HG02884 (cell line): ENCODE results near the gene UPF3A.
"Not testable (repeated sequence)": the region's sequence is repeated elsewhere in the genome, so short reads cannot be mapped to it uniquely, and the experiment has no call there.

ENCODE experiments used
- ATAC-seq: cut with Tn5 transposase; IDR thresholded peaks from one replicate; pipeline ENCODE4 v1.9.1; 2021; ENCODE audit warnings: mild to moderate bottlenecking, moderate library complexity; ENCODE audit not compliant: unreplicated experiment

The UPF3A gene

DNA sequence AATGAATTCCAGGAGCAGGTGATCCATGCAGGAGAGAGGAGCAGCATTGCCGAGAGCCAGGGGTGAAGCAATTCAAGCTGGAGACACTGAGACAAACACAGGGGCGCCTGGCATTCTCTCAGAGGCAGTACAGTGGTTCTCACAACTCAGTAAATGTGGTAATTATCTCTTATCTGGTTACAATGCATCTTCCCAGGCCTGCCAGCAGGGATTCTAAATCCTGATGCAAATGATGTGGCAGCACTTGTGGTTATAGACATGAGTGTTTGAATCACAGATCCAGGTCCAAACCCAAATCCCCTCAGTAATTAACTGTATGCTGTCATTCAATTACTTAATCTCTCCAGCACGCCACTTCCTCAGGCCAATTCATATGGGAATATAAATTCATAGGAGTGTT, 52.5 kb downstream of the UPF3A start:
- not testable (repeated sequence) for ATAC-seq

DNA sequence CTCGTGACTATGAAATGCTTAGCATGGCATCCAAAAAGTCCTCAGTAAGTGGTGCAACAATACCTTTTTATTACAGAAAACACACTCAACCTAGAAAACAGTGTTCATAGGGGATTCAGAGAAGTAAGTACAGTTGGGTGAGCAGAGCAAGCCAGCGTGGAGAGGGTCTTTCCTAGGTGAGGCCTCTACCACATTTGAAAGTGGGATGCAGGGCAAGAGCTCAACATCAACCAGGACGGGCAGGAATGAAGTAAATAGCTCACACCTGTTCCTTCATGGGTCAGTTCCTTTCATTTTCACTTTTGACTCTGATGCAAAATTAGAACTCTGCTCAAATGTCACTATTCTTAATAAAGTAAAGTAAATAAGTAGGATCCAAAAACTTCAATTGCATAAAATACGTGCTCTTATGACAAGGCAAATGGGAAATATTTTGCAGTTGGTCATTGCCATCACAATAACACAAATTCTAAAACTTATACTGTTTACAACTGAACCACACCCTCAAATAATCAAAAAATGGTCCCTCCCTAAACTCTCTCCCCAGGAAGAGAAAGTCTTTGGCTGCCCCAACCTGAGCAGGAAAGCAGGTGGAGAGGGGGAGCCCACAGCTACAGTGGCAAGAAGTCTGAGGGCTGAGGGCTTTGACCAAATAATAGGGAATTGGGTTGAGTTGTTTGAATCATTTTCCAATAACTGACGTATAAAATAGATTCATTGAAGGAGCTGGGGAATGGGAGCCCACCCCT, 53.1 kb downstream of the UPF3A start:
- ATAC-seq, result no peak

DNA sequence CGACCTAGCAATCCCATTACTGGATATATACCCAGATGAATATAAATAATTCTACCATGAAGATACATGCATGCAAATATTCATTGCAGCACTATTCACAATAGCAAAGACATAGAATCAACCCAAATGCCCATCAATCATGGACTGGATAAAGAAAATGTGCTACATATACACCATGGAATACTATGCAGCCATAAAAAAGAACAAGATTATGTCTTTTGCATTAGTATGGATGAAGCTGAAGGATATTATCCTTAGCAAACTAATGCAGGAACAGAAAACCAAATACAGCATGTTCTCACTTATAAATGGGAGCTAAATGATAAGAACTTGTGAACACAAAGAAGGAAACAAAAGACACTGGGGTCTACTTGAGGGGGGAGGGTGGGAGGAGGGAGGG, 55.1 kb downstream of the UPF3A start:
- ATAC-seq, result not testable (repeated sequence)

DNA sequence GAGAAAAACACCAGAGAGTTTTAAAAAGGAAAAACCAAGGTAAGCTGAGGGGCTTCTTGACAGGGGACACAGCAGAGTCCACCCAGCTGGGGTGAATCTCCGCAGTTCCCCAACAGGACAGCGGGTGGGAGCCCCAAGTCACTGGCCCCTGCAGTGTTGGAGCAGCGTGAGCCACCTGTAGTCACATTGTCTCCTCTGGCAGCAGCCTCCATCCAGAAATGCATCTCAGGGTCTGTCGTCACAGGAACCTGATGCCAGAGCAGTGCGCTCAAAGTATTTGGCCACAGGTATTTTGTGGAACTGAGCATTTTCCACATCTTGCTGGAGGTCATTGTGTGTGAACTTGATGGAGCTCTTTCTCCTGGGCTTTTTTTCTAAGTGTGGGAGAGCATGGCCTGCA, 57.6 kb downstream of the UPF3A start:
- ATAC-seq, result no peak

DNA sequence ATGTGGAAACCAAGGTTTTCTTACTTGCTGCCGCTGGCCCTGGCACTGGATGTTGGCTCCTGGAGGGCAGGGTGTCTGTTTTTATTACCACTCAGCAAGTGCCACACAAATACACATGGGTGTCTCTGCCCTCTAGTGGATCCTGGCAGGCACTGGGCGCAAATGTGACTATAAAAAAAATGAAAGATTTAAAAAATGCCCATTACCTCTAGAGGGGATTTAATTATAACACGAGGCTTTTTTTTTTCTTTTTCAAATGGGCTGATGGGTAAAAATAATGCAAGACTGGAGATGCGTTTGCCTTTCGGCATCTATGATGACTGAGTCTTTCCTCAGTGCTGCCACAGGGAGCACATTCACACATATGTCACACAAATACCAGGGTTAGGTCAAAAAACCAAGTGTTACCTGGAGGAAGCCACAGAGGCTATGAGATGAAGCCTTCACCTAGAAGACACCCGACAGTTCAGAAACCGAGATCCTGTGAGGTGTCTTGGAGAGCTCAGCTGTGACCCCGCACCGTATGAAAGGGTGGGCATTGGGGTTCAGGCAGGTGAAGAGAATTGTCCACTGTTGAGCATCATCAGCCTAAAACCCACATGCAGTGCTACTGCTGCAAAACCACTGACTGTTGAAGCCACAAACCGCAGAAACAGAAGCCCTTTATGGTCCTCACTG, 58.6 kb downstream of the UPF3A start:
- no peak for ATAC-seq

DNA sequence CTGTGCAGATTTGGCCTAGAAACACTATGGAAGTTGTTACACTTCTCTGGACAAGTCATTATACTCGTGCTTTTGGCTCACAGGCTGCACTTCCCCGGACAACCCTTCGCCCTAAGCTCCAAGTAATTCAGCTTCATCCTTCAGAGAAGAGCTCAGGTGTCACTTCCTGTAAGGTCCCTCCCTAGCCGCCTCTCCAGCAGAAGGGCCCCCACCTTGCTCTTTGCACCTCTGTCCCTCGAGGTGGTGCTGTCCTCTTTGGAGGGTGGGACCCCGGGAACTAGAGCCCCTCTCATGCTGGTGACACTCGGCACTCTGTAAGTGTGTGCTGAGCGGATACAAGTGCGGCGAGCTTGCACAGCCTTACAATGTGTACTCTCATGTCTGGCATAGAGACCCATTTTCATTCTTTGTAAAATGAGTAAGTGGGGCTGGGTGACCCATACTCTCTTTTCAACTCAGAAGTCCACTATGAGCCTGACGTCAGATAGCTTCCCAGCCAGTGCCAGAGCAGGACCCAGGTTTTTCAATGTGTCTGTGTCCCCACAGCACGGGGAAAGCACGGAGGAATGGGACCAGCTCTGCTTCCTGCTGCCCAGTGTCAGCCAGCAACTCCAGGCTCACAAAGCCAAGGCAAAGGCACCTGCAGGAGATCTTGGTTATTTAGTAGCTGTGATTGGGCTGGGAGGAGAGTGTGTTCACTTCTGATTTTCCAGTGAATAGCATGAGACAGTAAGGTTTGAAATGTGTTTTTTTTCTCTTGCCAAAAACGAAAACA, 59.8 kb downstream of the UPF3A start:
- ATAC-seq, result no peak

DNA sequence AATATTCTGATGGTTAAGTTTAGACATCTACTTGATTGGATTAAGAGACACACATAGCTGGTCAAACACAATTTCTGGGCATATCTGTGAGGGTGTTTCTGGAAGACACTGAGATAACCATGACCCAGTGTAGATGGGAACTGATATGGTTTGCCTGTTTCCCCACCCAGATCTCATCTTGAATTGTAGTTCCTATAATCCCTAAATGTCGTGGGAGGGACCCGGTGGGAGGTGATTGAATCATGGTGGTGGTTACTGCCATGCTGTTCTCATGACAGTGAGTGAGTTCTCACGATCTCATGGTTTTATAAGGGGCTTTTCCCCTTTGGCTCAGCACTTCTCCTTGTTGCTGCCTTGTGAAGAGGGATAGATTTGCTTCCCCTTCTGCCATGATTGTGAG, 65.9 kb downstream of the UPF3A start:
- not testable (repeated sequence) for ATAC-seq

DNA sequence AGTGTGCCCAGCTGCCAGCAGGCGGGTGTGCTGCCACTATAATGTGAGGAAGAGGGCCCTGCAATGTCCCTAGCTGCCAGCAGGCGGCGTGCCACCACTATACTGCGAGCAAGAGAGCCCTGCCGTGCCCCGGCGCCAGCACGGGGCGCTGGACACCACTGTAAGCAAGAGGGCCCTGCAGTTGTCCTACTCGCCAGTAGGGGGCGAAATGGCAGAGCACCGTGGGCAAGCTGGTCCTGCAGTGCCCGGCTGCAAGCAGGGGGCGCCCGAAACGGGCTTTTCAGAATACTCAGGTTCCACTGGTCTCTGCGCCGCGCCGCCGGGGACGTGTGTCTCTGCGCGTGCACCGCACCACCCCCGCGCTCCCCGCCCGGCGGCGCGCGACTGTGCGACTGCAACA, 71.4 kb downstream of the UPF3A start:
- not testable (repeated sequence) for ATAC-seq

DNA sequence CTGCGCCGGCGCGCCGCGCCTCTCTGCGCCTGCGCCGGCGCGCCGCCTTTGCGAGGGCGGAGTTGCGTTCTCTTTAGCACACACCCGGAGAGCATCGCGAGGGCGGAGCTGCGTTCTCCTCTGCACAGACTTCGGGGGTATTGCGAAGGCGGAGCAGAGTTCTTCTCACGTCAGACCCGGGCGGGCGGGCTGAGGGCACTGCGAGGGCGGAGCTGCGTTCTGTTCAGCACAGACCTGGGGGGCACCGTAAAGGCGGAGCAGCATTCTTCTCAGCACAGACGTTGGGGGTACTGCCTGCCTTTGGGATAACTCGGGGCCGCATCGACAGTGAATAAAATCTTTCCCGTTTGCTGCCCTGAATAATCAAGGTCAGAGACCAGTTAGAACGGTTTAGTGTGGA, 72.0 kb downstream of the UPF3A start:
- not testable (repeated sequence) for ATAC-seq
